HG02642 (cell line): ENCODE measurements around the gene UQCC2.

Experiments
- ATAC-seq: cut with Tn5 transposase; IDR thresholded peaks from one replicate; pipeline ENCODE4 v1.9.1; 2021; ENCODE audit warnings: mild to moderate bottlenecking; ENCODE audit not compliant: unreplicated experiment, poor library complexity

Gene UQCC2

GRCh38 chr6:33711140-33712129 lies at the start of gene UQCC2:
Gene UQCC2 (minus strand): TSS chr6:33711700. CDS start chr6:33711686, 14 bp downstream.
- ATAC-seq = peak; percentile 89

- no peak for ATAC-seq
These were observed 48.6 kb upstream of the UQCC2 start for GRCh38 chr6:33759887-33760629.

- no peak for ATAC-seq
These were observed 47.3 kb upstream of the UQCC2 start for GRCh38 chr6:33758815-33759216.

- ATAC-seq = no peak
These were observed 46.4 kb upstream of the UQCC2 start for GRCh38 chr6:33757906-33758305.

GRCh38 chr6:33757113-33757512 lies 45.6 kb upstream of the UQCC2 start:
- no peak for ATAC-seq

GRCh38 chr6:33756211-33756954 lies 44.9 kb upstream of the UQCC2 start:
- no peak for ATAC-seq

- ATAC-seq = no peak
These were observed 43.8 kb upstream of the UQCC2 start for GRCh38 chr6:33755070-33755869.

GRCh38 chr6:33754222-33754621 lies 42.7 kb upstream of the UQCC2 start:
- ATAC-seq = no peak

- ATAC-seq = no peak
These were observed 41.1 kb upstream of the UQCC2 start for GRCh38 chr6:33752646-33753015.

GRCh38 chr6:33751771-33752645 lies 40.5 kb upstream of the UQCC2 start:
- no peak for ATAC-seq

GRCh38 chr6:33750244-33750991 lies 38.9 kb upstream of the UQCC2 start:
- ATAC-seq = no peak

GRCh38 chr6:33749401-33749800 lies 37.9 kb upstream of the UQCC2 start:
- ATAC-seq = no peak

- no peak for ATAC-seq
These were observed 37.3 kb upstream of the UQCC2 start for GRCh38 chr6:33748841-33749240.

GRCh38 chr6:33747823-33748222 lies 36.3 kb upstream of the UQCC2 start:
- ATAC-seq = no peak

GRCh38 chr6:33746651-33747100 lies 35.2 kb upstream of the UQCC2 start, which contains the start of gene IP6K3:
Gene IP6K3 (minus strand): TSS chr6:33746905. CDS start chr6:33735476, 11,429 bp downstream.
- no peak for ATAC-seq

GRCh38 chr6:33746036-33746600 lies 34.6 kb upstream of the UQCC2 start:
- no peak for ATAC-seq

- no peak for ATAC-seq
These were observed 34.0 kb upstream of the UQCC2 start for GRCh38 chr6:33745548-33745947.
